Measurements from ENCODE around the gene BOLA3. TPM values are rescaled to one million over a fixed set of nuclear protein-coding genes. Genes with fewer than 3 reads are reported as not detected.

BOLA3 gene
- total RNA-seq, 4 donors from 2014 or later = 26.5 to 56.4 (median 37.3) TPM

GRCh38 chr2:74099271-74099670 lies 48.4 kb downstream of the BOLA3 start:
- TF ChIP-seq, protein P1, sequence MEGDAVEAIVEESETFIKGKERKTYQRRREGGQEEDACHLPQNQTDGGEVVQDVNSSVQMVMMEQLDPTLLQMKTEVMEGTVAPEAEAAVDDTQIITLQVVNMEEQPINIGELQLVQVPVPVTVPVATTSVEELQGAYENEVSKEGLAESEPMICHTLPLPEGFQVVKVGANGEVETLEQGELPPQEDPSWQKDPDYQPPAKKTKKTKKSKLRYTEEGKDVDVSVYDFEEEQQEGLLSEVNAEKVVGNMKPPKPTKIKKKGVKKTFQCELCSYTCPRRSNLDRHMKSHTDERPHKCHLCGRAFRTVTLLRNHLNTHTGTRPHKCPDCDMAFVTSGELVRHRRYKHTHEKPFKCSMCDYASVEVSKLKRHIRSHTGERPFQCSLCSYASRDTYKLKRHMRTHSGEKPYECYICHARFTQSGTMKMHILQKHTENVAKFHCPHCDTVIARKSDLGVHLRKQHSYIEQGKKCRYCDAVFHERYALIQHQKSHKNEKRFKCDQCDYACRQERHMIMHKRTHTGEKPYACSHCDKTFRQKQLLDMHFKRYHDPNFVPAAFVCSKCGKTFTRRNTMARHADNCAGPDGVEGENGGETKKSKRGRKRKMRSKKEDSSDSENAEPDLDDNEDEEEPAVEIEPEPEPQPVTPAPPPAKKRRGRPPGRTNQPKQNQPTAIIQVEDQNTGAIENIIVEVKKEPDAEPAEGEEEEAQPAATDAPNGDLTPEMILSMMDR (IDR thresholded peaks at IDR 0.05; ENCODE audit: low read depth) = no peak

GRCh38 chr2:74097574-74097973 lies 50.1 kb downstream of the BOLA3 start:
- TF ChIP-seq, protein P1 (IDR thresholded peaks at IDR 0.05; ENCODE audit: low read depth) = no peak

- TF ChIP-seq, protein P1 (IDR thresholded peaks at IDR 0.05; ENCODE audit: low read depth) = no peak
These were observed 51.7 kb downstream of the BOLA3 start for GRCh38 chr2:74096052-74096451.

DNA sequence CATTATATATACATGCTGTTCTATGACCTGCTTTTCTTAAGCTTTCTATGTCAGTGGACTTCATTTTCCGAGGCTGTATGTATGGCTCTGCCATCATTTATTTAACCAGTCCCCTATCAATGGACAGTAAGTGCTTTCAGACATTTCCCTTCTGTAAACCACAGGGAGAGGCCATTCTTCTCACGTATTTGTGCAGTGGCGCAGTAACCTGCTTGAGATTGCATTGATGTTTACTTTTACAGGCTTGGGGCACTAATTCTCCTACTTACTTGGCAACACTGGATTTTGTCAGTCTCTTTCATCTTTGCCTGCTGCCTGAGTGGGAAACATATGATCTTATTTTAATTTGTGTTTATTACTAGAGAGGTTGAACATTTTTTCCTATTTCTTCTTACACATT lies 52.1 kb downstream of the BOLA3 start:
- TF ChIP-seq, protein P1 (IDR thresholded peaks at IDR 0.05; ENCODE audit: low read depth) = no peak

- TF ChIP-seq, protein P1 (IDR thresholded peaks at IDR 0.05; ENCODE audit: low read depth) = no peak
These were observed 53.4 kb downstream of the BOLA3 start for GRCh38 chr2:74094291-74094690.

- TF ChIP-seq, protein P1 (IDR thresholded peaks at IDR 0.05; ENCODE audit: low read depth) = no peak
These were observed 53.9 kb downstream of the BOLA3 start for GRCh38 chr2:74093840-74094239.

DNA sequence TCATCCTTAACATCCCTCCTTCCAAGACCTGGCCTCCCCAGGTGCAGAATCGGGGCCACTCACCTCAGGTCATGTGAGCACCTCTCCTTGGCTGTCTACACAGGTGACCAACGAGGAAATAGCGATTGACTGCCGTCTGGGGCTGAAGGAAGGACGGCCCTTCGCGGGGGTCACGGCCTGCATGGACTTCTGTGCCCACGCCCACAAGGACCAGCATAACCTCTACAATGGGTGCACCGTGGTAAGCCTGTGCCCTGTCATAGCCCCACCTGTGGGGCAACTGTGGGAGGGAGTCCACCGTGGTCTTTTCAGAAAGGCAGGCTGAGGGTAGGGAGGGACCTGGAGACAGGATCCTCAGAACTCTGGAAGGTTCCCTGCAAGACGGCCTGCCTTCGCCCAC lies 54.3 kb downstream of the BOLA3 start:
- TF ChIP-seq, protein P1 (IDR thresholded peaks at IDR 0.05; ENCODE audit: low read depth) = no peak
